Mucosa of gallbladder (tissue), 1 donor: ENCODE results near the gene PTTG1. TPM values are rescaled to one million over a fixed set of nuclear protein-coding genes. Genes with fewer than 3 reads are reported as not detected.

Experiments used
- DNase-seq: peaks from one replicate; pipeline ENCODE4 v3.0.0-alpha.2; 2020; ENCODE audit warnings: low spot score
- total RNA-seq: library from RNA; stranded (reverse); gene quantifications from one replicate; pipeline ENCODE4 v1.2.1, GENCODE V29; 2021
- donor health status: DM: no; HTN: no; CAD: no.

The PTTG1 gene
- total RNA-seq, 1 donor from 2014 or later = 3.7 TPM

DNA sequence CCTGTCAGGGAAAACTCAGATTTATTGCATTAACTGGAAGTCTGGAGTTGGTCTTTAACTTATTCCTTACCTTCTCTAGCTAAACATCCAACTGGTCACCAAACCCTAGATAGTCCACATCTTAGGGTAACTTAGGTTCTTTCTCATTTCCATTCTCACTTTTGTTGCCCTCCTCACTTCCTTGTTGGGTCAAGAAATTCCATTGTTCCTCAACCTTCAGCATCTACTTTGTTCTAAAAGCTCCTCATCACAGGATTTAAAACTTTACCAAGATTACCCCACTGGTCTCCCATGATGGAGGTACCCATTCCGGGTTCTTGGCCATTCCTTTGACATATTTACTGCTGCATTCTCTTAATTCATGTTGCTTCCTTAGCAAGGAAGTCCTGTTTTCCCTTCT, 32.1 kb downstream of the PTTG1 start:
- DNase-seq = no peak

DNA sequence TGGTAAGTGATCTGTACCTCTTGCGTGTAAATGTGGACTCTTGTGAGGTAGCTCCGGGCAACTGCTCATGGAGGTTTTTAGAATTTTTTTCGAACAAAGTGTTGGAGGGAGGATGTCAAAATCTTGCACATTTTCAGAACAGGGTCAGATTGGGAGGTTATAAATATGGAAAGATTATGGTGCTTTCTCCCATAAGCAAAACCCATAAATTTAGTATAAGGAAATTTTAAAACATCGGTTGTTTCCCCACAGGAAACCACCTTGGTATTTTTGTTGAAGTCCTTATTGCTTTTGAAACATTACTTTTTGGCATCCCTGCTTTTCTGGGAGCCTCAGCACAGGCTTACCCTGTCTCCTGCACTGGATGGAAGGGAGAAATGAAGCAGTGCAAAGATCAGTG, 33.9 kb downstream of the PTTG1 start:
- DNase-seq = no peak

DNA sequence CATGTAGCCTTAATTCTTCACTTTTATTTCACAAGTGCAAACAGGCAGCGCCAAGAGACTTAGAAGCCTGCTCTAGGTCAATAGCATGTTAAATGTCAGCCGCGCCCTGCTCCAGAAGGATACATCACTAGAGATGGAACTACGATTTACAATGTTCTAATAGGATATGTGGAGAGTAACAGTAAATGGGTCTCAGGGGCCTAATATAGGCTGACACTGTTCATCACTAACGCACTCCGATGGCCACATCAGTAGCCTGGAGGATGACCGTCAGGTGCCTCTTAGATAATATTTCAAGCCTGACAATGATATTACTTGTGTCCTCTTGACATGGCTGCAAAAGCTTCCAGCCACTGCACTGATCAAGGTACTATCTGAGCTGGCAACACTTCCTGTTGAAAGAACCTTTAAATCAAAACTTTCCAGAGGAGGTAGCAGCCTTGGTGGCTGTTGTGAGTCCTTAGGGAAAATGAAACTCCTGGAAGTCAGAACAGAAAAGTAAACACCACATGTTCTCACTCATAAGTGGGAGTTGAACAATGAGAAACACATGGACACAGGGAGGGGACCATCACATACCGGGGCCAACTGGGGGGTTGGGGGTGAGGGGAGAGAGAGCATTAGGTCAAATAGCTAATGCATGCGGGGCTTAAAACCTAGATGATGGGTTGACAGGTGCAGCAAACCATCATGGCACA, 35.0 kb downstream of the PTTG1 start:
- no peak for DNase-seq

DNA sequence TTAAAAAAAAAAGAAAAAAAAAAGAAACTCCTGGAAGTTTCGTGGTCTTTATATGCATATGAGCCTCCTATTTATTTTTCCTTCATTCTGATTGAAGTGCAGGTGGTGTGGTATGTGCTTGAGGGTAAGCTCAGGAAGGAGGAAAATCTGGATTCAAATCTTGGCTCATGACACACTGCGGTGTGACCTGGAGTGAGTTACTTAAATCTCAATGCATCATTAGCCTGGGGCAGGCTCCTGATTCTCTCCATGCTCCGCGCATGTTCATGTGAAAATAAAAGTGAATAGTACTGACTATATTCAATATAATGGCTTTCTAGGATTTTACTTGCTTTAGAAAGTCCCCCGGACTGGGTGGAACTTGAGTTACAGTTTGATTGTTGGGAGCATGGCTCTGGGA, 35.6 kb downstream of the PTTG1 start:
- DNase-seq = no peak

DNA sequence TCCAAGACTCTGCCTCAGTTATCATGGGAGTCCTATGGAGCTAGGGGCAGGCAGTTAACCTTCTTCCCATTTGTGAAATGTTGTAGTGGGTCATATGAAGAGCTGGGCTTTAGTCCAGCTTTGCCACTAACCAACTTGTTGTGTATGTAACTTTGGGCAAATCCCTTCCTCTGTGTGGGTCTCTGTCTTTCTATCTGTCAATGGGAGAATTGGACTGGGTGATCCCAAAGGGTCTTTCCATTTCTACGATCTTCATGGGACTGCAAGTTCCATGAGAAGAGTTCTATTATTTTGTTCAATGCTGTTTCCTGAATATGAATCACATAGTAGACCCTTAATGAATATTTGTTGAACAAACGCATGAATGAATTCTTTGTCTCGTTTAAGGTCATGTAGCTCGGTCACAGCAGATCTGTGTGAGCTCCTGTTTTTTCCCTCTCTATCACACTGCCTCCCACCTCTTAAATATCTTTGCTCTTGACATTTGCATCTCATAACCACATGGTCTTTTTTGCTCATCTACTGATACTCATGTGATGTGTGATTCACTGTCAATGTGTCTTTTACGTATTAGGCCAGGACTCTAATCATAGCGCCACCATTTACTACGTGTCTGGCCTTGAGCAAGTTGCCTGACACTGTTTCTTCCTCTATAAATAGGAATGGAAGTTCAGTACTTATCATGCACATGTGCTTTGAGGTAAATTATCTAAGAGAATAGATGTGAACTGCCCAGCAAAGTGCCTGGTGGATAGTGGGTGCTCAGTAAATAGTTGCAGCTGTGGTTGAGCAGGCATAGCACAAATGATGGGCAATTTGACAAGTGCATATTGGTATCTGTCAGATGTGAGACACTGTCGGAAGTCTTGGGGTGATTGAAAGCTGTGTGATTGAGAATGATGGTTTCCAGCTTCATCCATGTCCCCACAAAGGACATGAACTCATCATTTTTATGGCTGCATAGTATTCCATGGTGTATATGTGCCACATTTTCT, 37.4 kb downstream of the PTTG1 start:
- DNase-seq = no peak

DNA sequence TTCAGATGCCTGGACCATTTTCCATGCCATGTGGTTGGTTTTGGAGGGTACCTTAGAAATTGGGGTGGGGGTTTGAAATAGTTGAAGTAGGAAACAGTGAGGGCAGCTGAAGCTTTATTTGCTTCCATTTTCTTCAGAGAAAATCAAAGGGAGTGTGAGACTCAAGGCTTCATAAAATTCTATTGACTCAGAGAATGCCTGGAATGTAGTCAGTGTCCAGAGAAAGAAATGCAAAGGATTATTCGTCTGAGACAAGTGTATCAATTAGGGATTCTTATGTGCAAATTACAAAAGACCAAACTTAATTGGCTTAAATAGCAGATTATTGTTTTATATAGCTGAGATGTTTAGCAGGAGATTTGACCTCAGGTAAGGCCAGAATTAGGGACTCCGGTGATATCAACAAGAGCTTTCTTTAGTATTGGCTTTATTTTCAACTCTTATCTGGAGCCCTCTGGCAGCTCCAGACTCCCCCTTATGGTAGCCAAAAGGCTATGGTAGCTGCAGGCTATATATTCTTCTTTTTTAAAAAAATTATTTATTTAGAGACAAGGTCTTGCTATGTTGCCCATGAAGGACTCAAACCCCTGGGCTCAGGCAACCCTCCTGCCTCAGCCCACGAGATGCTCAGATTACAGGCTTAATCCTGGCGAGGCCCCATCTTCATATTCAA, 38.9 kb downstream of the PTTG1 start:
- no peak for DNase-seq

DNA sequence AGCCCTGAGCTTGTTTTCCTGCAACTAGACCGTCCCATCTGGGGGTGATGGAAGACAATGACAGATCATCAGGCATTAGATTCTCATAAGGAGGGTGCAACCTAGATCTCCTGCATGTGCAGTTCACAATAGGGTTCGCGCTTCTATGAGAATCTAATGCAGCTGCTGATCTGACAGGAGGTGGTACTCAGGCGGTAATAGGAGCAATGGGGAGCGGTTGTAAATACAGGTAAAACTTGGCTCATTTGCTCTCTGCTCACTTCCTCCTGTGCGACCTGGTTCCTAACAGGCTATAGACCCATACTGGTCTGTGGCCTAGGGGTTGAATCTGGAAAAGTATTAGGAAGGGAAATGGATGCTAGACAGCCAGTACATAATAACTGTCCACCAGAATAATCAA, 39.7 kb downstream of the PTTG1 start:
- DNase-seq = no peak

DNA sequence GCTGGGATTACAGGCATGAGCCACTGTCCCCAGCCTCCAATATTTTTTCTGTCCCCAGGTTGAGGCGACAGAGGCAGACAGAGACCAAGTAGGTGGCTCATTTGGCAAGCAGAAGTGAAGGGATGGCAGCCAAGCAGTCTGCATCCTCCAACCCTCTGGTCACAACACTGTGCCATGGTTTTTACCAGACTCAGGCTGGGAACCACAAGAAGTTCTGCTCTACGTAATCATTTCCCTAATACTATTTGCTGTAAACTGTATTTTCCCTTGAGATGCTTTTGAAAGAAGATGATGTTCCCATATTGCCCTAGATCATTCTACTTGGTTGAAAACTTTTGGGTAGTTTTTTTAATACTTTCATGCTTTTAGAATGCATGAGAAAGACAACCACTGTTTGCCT, 40.5 kb downstream of the PTTG1 start:
- no peak for DNase-seq

DNA sequence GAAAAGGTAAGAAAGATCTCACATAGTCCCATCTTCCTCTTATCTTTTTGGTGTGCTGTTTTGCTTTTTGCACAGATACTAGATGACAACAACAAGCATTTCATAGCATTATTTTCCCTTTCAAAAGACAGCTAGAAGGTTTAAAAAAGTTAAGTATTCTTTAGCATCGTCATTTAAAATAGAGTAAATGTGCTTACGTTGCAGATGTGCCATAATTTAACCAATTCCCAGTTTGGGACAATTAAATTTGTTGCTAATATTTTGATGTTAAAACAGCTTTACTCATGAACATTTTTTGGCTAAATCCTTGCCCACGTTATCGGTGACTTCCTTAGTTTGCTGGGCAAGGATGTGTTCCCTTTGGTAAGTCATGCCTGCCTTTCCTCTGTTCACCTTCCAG, 41.6 kb downstream of the PTTG1 start:
- no peak for DNase-seq

DNA sequence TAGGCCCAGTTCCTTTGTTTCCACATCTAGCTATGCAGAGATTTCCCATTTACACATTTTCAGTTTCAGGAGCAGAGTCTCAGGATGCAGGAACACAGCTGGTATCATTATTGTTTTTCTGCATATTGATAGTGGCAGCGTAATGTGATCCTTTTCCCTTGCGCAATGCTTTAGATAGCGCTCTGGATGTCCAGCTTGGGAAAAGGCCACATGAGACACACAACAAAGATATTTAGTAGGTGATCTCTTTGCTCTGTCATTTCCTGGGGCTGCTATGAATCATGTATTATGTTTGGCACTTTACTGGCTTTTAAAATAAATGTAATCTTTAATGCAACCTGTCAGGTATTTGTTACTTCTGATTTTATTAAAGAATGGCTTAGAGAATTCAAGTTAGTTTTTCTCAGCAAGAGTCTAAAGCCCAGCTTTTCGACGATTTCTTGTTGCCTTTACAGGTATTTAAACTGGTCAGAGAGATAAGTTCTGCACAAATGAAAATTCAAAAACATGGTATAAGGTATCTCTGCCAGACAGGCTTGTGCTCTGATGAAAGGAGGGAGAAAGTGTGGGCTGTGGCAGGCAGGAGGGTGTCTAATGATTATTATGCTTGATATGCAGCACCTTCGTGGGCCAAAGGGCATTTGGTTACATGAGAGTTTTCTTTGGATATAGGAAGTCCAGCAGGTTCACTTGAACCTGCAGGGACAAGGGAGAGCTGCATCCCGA, 42.2 kb downstream of the PTTG1 start:
- no peak for DNase-seq

DNA sequence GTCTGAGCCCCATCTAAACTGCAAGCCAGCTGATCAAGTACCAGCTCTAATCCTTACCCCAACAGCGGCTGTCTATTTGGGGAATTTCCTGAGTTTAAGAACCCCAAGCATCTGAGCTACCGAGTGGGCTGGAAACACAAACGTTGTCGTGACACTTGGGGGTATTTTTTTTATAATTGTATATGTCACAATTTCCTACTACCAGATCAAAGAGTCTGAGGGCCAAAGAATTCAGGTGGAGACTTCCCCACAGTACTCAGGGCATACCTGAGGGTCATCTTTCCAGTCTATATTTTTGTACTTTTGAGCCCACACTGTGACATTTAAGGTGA, 42.8 kb downstream of the PTTG1 start:
- DNase-seq = no peak

DNA sequence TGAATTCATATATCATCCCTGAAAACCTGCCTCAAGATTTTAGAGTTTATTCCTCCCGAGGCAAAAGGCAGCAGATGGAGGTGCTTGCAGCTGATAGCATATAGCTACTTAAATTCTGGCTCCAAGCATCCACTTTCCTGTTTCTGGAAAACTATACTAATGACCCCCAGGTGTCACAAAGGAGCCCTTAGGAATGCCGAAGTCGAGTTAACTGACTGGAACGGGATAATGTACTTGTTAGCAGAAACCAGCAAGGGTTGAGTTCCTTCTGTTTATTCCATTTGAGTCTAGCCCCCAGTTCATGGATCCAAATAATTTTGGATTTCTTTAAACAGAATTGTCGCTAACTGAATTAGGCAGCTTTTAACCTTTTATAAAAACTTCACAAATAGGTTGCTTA, 44.5 kb downstream of the PTTG1 start:
- DNase-seq = no peak

DNA sequence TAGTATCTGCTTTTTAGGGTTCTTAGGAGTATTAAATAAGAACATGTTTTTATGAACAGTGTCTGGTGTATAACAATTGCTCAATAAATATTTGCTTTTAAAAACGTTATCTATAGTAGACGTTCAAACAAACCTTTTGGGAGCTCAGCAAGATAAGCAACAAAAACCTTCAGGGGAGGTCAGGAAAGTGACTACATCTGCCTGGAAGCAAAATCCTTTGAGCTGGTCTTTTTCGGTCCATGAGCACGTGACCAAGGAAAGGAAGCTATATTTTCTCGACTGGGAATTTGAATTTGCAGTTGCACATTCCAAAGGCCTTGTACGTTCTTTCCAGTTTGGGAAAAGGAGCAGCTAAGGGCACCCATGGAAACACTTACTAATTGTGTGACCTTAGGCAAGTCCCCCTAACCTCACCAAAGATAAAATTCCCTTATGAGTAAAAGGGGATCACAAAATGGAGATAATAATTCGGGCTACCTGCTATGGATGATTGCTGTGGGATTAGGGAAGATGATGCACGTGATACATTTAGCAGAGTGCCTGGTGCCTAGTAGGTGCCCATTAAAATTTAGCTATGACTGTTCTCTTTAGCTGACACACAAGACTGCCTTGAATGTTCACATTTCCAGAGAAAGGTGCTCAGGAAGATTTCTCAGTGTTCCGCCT, 45.4 kb downstream of the PTTG1 start:
- DNase-seq = no peak

DNA sequence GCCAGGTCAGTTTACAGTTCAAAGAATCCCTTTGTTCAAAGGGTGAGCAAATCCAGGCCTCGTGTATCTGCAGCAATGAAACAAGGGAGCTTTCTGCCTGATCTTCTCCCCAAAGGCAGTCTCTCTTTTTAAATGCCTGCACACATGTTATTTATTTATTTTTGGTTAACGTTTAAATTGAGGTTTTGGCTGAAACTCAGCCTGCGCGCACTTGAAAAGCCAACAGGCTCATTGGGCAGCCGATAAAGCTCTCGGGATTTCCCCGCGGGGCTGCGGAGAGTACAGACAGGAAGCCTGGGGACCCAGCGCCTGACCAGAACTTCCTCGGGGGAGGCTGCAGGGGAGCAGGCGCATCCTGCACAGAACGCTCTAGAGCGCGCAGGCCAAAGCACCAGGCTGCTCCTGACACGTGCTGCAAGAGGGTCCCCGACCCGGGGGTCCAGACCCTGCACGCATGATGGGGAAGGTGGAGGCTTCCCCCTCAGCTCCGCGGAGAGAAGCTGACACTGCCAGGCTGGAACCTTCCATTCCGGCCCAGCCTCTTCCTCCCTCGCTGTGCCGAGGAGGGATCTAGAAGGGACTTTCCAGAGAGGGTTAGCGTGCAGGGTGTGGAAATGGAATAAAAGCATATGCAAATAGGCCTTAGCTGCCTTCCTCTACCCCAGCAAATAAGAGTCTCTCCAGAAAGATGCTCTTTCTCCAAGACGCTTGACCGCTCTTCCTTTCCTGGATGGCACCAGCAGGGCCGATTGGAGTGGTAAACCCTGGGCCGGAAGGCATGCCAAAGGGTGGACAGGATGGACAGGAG, 46.1 kb downstream of the PTTG1 start:
- DNase-seq = peak; percentile 77

DNA sequence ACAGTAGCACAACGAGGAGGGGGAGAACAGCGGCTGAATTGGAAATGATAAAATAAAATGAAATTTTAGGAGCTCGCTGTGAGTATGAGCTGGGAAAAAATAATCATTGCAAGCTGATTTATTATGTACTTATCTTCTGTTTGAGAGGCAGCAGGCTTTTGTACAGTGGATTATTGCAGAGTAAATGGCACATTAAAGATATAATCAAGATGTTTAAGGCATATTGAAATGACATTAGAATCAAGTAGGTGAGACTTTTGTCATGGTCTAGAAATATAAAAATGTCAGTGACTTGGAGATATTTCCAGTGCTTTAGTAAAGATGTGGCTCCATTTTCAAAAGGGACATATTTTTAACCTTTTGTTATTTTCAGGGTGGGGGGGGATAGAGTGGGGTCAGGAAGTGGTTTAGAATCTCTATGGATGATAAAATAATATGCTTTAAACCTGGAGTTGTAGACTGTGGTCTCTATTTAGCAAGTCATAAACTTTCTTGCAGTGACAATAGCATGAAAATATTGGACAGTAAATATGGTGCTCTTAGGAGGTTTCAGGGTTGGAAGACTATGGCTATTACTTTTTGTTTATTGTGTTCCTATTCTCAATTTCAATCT, 46.8 kb downstream of the PTTG1 start:
- DNase-seq = no peak

DNA sequence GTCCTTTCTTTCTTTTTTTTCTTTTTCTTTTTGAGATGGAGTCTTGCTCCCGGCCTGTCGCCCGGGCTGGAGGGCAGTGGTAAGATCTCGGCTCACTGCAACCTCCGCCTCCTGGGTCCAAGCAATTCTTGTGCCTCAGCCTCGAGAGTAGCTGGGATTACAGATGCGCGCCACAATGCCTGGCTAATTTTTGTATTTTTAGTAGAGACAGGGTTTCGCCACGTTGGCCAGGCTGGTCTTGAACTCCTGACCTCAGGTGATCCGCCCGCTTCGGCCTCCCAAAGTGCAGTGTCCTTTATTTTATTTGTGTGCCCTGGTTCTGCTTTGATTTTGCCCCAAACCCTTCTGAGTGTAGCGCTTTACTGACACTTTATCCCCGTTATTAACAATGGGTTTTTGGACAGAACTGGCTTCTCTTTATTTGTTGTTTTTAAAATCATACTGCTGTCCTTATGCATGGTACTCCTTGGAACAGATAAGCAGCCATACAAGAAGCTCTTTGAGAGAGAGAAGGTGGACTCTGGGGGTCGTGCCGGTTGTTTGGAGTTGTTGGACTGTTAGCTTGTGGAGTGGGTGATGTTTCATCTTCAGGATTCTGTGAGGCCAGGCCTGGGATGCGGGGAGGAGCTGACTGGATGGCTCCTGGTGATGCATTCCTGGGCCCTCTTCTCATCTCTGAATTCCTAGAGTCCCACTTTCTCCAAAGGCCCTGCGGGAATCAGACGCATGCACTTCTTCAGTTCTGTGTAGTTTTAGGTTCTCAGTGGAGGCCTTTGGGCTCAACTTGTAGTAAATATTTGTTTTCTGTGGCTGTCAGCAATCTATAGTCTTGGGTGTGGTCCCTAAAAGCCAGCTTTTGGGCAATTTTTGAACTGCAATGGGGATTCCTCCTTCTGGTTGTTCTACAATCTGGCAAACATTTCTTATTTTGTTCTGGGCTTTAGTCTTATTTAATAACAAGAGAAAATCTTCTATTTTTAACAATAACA, 47.8 kb downstream of the PTTG1 start:
- no peak for DNase-seq

DNA sequence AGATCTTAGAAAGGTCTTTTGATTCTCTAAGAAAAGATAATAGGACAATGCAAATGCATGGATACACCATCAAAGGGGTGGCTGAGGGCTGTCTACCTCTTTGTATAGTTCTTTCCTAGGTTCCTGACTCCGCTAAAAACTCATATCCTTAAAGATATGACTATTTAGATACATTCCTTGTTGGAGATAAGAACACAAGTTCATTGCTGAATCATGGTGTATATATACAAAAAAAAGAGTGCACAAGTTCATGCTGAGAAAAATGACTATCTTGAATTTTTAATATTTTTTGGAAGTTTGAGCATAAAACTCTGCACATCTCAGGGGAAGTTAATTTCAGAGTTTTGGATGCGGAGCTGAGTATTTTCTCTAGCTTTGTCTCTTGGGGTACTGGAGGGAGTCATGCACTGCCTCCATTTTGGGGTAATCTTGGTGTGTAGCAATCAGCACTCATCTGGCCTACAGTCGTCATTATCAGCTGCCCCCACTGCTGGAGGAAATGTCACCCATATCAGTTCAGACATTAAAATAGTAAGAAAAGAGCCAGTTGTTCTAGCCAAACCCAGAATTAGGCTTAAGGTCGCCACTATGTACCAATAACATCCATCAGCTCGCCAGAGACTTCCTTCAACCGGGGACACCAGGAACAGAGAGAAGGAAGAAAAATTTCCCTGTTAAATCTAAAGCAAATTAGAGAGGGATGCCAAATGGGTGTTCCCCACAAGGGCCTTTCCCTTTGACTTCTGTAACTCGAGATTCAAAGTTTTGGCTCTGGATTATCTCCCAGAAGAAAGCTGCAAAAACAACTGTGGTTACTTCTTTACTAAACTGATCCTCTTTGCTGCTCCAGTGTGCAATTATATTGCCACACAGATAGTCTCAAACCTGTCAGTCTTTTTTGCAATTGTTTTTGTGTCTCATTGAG, 49.0 kb downstream of the PTTG1 start:
- DNase-seq = no peak

DNA sequence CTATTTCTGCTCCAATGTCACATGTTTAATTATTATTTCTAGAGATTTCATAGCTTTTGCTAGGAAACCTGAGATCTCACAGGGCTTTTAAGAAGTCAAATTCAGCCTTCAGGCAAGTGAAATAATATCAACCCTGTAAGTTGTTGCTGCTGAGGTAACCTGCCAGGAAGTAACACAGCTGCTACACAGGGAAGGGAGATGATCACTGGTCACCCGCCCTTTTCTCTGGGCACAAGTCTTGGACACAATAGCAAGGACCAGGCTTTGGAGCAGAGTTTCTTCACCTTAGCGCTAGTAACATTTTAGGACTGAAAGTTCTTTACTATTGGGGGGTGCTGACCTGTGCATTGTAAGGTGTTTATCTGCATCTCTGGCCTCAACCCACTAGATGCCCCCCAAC, 50.1 kb downstream of the PTTG1 start:
- DNase-seq = no peak
